ENCODE data around the gene MRPL33.
"Not testable (repeated sequence)": the region's sequence is repeated elsewhere in the genome, so short reads cannot be mapped to it uniquely, and the experiment has no call there.

MRPL33 gene

DNA sequence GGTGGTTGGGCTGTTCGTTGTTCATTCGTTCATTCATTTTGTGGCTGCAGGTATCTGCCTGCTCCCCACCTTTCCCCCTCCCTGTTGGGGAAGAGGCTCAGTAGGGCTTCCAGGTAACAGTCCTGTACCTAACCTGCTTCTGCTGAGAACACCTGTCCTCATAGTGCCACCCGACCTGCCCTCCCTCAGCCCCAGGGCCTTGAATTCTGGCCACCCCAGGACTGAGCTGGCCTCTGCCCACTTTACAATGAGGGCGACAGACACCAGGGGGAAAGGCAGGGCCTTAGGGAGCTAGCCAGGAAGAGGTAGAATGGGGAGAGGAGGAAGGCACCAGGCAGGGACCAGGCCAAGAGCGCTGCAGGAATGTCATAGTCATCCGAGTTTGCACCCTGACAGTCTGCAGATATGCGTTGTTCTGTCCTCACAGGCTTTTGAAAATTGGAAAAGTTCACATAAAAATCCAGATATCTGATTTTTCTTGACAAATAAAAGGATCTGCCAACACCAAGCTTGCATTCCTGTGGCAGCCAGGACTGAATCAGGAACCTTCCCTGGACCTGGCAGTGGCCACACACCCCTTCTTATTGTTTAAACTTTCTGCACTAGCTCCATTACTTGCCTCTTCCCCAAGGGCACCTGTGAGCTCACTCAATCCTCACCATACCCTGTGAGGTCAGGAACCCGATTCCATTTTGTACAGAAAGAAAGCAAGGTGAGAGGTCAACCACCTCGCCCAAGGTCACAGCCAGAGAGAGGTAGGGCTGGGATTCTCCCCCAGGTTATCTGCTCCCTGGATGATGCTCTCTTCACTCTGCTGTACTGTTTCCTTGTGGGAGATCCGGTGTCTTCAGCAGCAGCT is 35.3 kb upstream of the MRPL33 start:
- H3K4me1 Mint-ChIP-seq (ENCODE audit: low read depth): peaks cover 11% of the 10 kb centered on the region
- H3K4me3 Mint-ChIP-seq: no peak overlapping the region
- H3K9me3 Mint-ChIP-seq: no peaks in the 10 kb centered on the region
- H3K36me3 Mint-ChIP-seq (ENCODE audit: low read depth): peaks cover 2% of the 10 kb centered on the region
- peak overlapping the region; percentile 24 for H3K27ac Mint-ChIP-seq
- no peaks in the 10 kb centered on the region for H3K27me3 Mint-ChIP-seq (ENCODE audit: low read depth)

DNA sequence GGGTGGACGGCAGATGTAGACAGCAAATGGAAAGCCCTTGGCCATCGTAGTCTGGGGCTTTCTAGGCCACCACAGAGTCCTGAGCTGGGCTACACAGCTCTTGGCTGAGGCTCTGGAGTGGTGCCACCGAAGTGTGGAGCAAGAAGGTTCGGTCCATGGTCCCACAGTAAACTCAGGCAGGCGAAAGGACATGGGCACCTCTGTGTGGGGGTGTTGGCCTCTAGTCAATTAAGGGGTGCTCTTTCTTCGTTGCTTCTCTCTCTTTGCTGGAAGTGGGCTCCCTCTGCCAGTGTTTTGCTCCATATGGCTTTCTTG is 34.7 kb upstream of the MRPL33 start:
- Mint-ChIP-seq H3K4me1 (ENCODE audit: low read depth) (peaks cover 11% of the 10 kb centered on the region), H3K36me3 (ENCODE audit: low read depth) (peaks cover 2% of the 10 kb centered on the region), H3K27ac (no peak overlapping the region), H3K4me3 (no peak overlapping the region), H3K9me3 (no peaks in the 10 kb centered on the region), H3K27me3 (ENCODE audit: low read depth) (no peaks in the 10 kb centered on the region)

DNA sequence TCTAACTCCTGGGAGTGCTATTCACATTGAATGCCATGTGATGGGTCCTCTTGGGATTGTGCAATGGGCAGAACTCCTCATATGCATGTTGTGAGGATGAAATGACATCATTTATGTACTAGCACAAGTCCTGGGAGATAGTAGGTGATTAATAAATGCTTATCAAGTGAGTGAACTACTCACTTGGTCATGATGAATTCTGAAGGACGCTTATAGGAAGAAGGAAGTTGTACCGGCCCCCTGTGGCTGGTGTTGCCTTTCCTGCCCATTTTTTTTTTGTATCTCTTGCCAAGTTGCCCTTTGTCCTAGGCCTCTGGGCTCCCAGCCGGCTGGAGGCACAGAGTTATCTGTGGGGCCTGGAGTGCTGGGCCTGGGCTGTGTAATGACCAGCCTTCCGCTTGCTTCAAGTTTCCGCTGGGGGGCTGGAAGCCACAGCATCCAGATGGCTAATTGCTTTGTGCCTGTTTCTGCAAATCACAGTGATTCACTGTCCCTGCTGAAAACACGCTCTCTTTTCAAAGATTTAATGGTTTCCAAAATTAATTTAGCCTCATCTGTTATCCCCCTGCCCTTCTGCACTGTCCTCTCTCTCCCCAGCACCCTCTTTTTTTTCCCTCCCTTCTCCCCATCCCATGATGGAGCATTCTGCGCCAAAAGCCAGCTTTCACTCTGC is 33.7 kb upstream of the MRPL33 start:
- no peaks in the 10 kb centered on the region for H3K27me3 Mint-ChIP-seq (ENCODE audit: low read depth)
- peaks cover 2% of the 10 kb centered on the region for H3K36me3 Mint-ChIP-seq (ENCODE audit: low read depth)
- no peak overlapping the region for H3K4me3 Mint-ChIP-seq

DNA sequence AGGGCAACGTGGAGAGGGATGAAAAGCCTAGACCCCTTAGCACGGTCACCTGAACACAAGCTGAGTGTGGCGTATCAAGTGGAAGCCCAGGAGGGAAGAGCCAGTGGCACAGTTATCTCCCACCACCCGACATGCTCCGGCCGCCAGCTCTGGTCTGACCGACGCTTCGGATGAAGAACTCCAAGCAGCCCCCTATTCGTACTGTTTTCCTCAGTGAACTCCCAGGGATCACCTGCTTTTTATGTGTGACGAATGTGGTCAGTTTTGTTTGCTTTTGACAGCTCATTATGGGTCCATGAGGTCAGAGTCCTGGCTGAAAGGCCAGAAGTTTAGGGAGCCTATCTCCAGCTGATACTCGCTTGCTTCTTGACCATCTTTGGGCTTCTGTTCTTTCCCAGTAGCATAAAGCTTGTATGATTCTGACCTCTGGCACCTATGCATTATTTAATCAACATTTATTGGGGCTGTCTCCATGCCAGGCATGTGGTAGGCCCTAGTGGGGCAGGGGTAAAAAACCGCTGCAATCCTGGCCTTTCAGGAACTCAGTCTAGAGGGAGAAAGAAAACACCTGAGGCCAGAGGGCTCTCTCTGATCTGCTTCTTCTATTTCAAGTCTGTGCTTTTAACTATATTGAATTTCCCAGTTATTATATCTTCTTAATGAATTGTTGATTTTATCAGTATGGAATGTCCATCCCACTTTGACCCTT is 33.0 kb upstream of the MRPL33 start:
- Mint-ChIP-seq H3K27ac (no peak overlapping the region), H3K36me3 (ENCODE audit: low read depth) (no peaks in the 10 kb centered on the region), H3K9me3 (no peaks in the 10 kb centered on the region), H3K4me3 (no peak overlapping the region), H3K27me3 (ENCODE audit: low read depth) (no peaks in the 10 kb centered on the region), H3K4me1 (ENCODE audit: low read depth) (peaks cover 11% of the 10 kb centered on the region)

More for the DNA sequence above, 33.7 kb upstream of the MRPL33 start:
- Mint-ChIP-seq H3K4me1 (ENCODE audit: low read depth) (peaks cover 11% of the 10 kb centered on the region), H3K9me3 (no peaks in the 10 kb centered on the region), H3K27ac (no peak overlapping the region)

DNA sequence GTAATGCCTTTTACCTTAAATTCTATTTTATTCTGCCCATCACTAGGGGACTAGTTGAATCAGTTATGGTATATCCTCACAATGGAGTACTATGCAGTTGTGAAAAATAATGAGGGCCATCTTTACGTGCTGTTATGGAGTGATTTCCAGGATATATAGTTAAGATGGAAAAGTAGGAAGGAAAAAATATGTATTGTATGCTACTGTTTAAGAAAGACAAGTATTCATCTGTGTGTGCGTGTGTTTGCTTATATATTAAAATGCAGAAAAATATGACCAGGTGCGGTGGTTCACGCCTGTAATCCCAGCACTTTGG is 32.5 kb upstream of the MRPL33 start:
- Mint-ChIP-seq H3K27me3 (ENCODE audit: low read depth) (no peaks in the 10 kb centered on the region), H3K4me3 (no peak overlapping the region), H3K9me3 (no peaks in the 10 kb centered on the region), H3K36me3 (ENCODE audit: low read depth) (no peaks in the 10 kb centered on the region), H3K27ac (no peak overlapping the region), H3K4me1 (ENCODE audit: low read depth) (peaks cover 11% of the 10 kb centered on the region)

DNA sequence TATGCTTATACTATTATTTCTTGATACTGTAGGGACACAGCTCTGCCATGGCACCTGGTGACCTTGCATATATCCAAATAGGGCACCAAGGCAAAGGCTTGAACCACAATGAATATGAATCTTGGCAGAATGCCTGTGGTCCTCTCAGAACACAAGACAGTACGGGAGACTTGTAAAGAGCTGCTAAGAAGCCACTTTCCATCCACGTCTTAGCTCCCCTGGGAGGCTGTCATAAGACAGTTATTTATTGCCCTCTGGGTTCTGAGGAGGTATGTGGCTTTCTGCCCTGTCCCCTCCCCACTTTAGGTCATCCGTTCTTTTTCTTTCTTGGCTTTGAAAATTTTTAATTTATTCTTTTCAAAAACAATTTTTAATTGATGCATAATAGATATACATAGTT is 29.8 kb upstream of the MRPL33 start:
- Mint-ChIP-seq H3K4me3 (no peak overlapping the region), H3K27ac (no peak overlapping the region), H3K27me3 (ENCODE audit: low read depth) (peaks cover 16% of the 10 kb centered on the region), H3K36me3 (ENCODE audit: low read depth) (no peaks in the 10 kb centered on the region), H3K4me1 (ENCODE audit: low read depth) (peaks cover 2% of the 10 kb centered on the region), H3K9me3 (no peaks in the 10 kb centered on the region)

DNA sequence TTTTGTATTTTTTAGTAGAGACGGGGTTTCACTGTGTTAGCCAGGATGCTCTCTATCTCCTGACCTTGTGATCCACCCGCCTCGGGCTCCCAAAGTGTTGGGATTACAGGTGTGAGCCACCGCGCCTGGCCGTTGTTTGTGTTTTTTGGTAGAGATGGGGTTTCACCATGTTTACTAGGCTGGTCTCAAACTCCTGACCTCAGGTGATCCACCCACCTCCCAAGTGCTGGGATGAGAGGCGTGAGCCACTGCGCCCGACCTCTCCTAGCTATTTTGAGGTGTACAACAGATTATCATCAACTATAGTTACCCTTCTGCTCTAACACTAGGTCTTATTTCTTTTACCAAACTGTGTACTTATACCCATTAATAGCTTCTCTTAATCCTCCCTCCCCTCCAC is 28.9 kb upstream of the MRPL33 start:
- H3K4me3 Mint-ChIP-seq: no peak overlapping the region
- H3K4me1 Mint-ChIP-seq (ENCODE audit: low read depth): peaks cover 2% of the 10 kb centered on the region
- no peaks in the 10 kb centered on the region for H3K36me3 Mint-ChIP-seq (ENCODE audit: low read depth)
- H3K27me3 Mint-ChIP-seq (ENCODE audit: low read depth): peaks cover 16% of the 10 kb centered on the region
- no peaks in the 10 kb centered on the region for H3K9me3 Mint-ChIP-seq
- no peak overlapping the region for H3K27ac Mint-ChIP-seq

DNA sequence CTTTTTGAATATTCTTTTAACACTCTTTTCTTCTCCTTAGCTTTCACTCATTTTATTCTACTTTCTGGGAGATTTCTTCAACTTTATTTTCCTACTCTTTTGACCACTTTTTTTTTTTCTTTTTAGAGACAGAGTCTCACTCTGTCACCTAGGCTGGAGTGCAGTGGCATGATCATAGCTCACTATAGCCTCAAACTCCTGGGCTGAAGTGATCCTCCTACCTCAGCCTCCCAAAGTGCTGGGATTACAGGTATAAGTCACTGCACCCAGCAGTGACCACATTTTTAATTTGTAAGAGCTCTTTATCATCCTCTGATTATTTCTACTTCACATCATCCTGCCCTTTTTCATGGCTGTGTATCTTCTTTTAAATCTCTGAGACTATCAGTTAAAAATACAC is 26.0 kb upstream of the MRPL33 start:
- not testable (repeated sequence) for H3K4me1 Mint-ChIP-seq (ENCODE audit: low read depth); H3K36me3 Mint-ChIP-seq (ENCODE audit: low read depth); H3K4me3 Mint-ChIP-seq
- peak overlapping the region; percentile 1 for H3K27ac Mint-ChIP-seq
- H3K9me3 Mint-ChIP-seq: peaks cover 19% of the 10 kb centered on the region
- H3K27me3 Mint-ChIP-seq (ENCODE audit: low read depth): peaks cover 22% of the 10 kb centered on the region

DNA sequence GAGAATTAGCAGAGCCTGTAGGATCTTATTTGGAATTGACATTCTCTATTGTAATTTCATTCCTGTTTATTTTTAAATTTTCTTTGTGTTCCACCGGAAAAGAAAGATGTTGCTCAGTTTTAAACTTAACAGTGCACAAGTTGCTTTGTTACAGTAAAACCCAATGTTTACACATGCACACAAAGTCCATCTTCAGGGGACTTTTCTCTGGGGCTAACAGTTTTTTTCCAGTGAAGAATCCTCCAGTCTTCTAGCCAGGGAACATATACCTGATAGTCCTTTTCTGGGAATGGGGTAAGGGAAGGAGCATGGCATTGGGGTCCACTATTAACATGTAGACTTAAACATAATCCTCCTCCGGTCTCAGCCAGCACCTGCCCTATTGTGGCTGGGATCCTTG is 25.2 kb upstream of the MRPL33 start:
- H3K9me3 Mint-ChIP-seq: peaks cover 19% of the 10 kb centered on the region

DNA sequence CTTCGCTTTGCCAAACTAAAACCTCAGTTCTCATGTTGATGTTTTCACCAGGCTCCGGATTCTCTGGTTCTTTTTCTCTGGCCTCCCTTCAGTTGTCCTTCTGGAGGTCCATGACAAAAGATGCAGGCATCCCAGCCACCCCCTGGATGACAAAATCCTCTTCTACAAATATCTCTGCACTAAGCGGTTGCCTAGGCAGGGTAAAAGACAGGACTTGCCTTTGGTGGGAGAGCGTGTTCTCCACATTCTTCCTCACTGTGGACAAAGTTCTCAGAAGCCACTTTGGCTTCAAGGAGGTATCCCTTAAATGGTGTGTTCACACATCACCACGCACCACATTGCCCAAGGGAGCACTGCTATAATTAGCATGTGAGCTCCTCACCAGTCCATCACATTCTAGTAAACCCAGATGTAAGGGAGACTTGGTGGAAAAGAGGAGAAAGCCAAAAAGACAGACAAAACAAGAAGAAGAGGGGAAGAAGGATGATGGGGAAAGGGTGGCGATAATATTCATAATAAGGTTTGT is 23.6 kb upstream of the MRPL33 start:
- H3K4me1 Mint-ChIP-seq (ENCODE audit: low read depth): peaks cover 2% of the 10 kb centered on the region
- H3K27ac Mint-ChIP-seq: no peak overlapping the region
- peaks cover 19% of the 10 kb centered on the region for H3K9me3 Mint-ChIP-seq
- peaks cover 3% of the 10 kb centered on the region for H3K36me3 Mint-ChIP-seq (ENCODE audit: low read depth)
- no peak overlapping the region for H3K4me3 Mint-ChIP-seq
- H3K27me3 Mint-ChIP-seq (ENCODE audit: low read depth): peaks cover 29% of the 10 kb centered on the region

More for the DNA sequence above, 25.2 kb upstream of the MRPL33 start:
- Mint-ChIP-seq H3K36me3 (ENCODE audit: low read depth) (peaks cover 3% of the 10 kb centered on the region), H3K4me3 (no peak overlapping the region), H3K27me3 (ENCODE audit: low read depth) (peaks cover 22% of the 10 kb centered on the region), H3K4me1 (ENCODE audit: low read depth) (peaks cover 2% of the 10 kb centered on the region), H3K27ac (no peak overlapping the region)

DNA sequence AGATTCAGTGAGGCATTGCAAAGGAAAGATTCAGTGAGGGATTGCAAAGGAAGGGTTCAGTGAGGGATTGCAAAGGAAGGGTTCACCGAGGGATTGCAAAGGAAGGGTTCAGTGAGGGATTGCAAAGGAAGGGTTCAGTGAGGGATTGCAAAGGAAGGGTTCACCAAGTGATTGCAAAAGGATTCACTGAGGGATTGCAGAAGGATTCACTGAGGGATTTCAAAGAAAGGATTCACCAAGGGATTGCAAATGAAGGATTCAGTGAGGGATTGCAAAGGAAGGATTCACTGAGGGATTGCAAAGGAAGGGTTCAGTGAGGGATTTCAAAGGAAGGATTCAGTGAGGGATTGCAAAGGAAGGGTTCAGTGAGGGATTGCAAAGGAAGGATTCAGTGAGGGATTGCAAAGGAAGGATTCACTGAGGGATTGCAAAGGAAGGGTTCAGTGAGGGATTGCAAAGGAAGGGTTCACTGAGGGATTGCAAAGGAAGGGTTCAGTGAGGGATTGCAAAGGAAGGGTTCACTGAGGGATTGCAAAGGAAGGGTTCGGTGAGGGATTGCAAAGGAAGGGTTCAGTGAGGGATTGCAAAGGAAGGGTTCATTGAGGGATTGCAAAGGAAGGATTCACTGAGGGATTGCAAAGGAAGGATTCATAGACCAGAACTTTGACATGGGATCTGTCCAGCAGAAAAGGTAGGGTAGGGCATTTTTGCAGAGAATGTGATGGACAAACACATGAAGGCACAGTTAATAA is 22.5 kb upstream of the MRPL33 start:
- peaks cover 19% of the 10 kb centered on the region for H3K9me3 Mint-ChIP-seq

DNA sequence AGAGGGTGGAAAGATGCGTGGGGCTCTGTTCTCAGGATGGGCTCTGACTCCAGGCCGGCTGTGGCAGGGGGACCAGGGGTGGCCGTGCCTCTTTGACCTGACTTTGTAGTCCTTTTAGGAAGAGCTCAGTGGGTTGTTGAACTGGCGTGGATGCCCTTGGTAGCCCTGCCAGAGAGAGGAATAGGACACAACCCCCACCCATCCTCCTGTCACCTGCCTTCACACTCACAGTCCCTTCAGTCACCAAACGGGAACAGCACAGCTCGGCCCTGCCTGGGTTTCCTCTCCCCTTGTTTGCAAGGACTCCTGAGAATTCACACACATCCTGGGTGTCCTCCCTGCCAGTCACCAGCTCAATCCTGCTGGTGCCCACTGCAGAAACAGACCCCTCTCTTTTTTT is 20.1 kb upstream of the MRPL33 start:
- Mint-ChIP-seq H3K4me3 (no peak overlapping the region), H3K27me3 (ENCODE audit: low read depth) (peaks cover 16% of the 10 kb centered on the region), H3K36me3 (ENCODE audit: low read depth) (peaks cover 3% of the 10 kb centered on the region), H3K4me1 (ENCODE audit: low read depth) (no peaks in the 10 kb centered on the region), H3K27ac (no peak overlapping the region), H3K9me3 (peaks cover 19% of the 10 kb centered on the region)

More for the DNA sequence above, 22.5 kb upstream of the MRPL33 start:
- H3K4me1 Mint-ChIP-seq (ENCODE audit: low read depth); H3K27ac Mint-ChIP-seq; H3K36me3 Mint-ChIP-seq (ENCODE audit: low read depth); H3K4me3 Mint-ChIP-seq: not testable (repeated sequence)
- H3K27me3 Mint-ChIP-seq (ENCODE audit: low read depth): peaks cover 32% of the 10 kb centered on the region

DNA sequence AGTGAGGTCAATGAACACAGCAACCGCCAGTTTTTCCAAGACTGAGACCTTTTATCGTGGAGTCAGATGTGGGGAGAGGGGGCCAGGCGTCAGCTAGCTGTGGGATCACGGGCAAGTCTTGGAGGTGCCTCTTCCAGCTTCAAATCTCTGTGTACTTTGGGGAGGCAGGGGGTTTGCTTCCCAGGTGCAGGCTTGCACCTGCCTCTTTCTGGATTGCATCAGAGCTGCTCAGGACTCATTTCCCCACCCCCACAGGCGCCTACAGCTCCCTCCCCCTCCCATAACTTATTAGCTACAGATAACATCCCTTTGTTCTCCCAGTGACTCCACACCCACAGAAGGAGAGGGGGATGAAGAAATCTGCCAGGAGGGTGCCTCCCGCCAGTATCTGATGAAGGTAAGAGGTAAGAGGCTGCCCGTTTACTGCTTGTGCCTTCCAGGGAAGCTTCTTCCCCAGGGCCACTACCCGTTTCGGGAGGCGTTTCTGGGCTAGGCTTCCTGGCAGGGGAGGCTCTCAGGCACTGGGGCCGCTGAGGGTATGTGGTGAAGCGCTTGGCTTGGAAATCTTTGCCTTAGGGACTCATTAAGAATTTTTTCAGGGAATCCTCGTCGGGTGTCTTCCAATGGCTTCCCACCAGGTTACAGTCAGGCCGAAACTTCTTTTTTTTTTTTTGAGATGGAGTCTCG is 18.8 kb upstream of the MRPL33 start:
- no peak overlapping the region for H3K27ac Mint-ChIP-seq

DNA sequence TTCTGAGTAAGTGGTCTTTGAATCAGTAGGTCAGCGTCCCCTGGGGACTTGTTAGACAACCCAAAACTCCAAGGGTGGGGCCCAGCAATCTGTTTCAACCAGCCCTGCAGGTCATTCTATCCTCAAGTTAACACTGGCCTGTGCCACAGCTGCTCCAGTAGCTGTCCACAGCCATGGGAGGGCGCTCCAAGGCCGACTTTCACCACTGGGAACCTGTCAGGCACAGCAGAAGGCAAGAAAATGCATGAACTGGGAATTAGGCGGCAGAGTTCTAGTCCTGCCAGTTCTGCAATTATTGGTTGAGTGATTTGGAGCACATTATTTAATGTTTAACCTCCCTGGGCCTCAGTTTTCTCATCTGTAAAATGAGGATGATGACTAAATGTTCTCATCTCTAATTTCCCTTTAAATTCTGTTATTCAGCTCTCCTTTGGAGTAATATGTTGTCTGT is 17.4 kb upstream of the MRPL33 start:
- Mint-ChIP-seq H3K36me3 (ENCODE audit: low read depth) (no peaks in the 10 kb centered on the region), H3K27ac (no peak overlapping the region), H3K27me3 (ENCODE audit: low read depth) (peaks cover 9% of the 10 kb centered on the region), H3K4me3 (no peak overlapping the region), H3K4me1 (ENCODE audit: low read depth) (no peaks in the 10 kb centered on the region), H3K9me3 (peaks cover 6% of the 10 kb centered on the region)

More for the DNA sequence above, 18.8 kb upstream of the MRPL33 start:
- Mint-ChIP-seq H3K27me3 (ENCODE audit: low read depth) (peaks cover 16% of the 10 kb centered on the region), H3K4me3 (no peak overlapping the region), H3K4me1 (ENCODE audit: low read depth) (no peaks in the 10 kb centered on the region), H3K9me3 (peaks cover 19% of the 10 kb centered on the region), H3K36me3 (ENCODE audit: low read depth) (peaks cover 3% of the 10 kb centered on the region)

All from T-helper 1 cell treated with Interleukin-12 subunit alpha and Interleukin-12 subunit beta and Interleukin-4 antibody, amounts not matched to agents 30 μg/mL and 1 μg/mL, for 36 hours (primary cell).